HG03103 (cell line): ENCODE data around the gene NATD1.
"Not testable (repeated sequence)": the region's sequence is repeated elsewhere in the genome, so short reads cannot be mapped to it uniquely, and the experiment has no call there.

Source experiments
- ATAC-seq: cut with Tn5 transposase; IDR thresholded peaks from one replicate; pipeline ENCODE4 v1.9.1; 2021; ENCODE audit warnings: low read depth; ENCODE audit not compliant: unreplicated experiment

NATD1 gene

DNA sequence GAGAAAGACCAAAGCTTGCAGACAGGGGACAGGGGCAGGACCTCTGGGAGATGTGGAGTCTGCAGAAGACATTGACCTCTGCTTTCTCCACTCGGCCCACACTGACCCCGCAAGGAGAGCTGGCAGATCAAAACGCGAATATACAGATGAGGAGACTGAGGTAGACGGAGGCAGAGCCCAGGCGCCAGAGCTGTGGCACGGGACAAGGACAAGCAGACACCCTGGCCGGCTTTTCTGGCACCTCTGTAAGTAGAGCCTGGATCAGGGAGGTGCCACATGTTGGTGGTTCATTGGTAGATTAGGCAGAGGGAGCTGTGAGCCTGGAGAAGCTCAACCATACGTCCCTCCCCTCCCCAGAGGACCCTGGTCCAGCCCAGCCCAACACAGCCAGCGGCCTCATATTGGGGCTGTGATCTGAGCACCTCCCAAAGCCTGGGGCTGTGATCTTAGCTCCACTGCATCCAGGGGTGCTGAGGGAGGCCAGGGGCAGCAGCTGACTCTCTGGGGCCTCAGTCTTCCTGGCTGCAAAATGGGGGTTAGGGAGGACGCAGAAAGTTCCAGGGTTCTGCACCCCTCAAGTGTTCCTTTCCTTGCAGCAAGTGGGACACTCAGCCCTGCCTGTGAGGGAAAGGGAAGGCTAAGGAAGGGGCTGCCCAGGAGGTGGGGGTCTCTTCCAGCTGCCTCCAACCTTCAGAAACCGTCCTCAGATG lies 4.0 kb downstream of the NATD1 start:
- ATAC-seq, result no peak

DNA sequence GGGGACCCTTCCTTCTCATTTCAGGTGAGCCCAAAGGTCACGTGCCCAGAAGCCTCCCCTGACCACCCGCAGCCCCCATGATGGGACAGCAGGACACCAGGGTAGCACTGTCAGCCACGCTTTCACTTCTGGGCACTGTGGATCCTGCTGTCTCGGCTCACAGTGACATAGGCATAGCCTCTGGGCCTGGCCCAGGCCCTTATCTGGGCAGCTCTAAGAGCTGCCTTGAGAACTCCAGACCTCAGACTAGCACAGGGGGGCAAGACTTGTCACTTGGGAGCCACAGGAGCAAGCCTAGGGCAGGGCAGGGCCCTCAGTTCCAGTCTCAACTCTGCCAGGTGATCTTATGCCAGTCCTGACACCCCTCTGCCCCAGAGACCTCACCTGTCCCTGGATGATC lies 4.7 kb downstream of the NATD1 start:
- ATAC-seq, result no peak

DNA sequence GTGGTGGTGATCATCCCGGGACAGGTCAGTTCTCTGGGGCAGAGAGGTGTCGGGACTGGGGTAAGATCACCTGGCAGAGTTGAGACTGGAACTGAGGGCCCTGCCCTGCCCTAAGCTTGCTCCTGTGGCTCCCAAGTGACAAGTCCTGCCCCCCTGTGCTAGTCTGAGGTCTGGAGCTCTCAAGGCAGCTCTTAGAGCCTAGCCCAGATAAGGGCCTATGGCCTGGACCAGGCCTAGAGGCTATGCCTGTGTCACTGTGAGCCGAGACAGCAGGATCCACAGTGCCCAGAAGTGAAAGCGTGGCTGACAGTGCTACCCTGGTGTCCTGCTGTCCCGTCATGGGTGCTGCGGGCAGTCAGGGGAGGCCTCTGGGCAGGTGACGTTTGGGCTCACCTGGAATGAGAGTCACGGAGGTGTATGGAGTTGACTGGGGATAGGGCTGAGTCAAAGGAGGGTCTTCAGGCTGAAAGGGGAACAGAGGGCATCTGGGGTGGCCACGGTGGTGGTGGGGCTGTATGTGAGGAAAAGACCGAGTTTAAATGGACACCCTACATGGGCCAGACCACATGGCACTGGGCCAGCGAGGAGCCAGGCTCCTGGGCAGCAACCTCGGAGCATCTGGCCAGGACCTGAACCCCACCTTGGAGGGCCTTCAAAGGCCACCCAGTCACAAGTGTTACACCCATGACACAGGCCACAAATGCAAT lies 5.5 kb downstream of the NATD1 start:
- no peak for ATAC-seq

DNA sequence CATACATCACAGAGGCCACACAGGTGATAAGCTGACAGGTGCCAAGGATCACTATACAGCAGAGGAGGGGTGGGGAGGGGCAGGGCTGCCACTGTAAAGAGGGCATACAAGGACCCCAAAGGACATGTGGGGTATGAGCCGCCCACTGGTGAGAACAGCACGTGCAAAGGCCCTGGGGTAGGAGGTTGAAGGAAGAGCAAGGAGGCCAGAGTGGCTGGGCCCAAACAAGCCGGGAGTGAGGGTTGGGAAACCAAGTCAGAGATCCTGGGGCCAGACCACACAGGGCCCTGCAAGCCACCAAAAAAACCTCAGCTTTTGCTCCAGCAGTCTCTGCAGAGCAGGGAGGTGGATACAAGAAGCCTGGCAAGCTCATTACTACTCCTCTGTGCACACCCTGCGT lies 6.5 kb downstream of the NATD1 start:
- ATAC-seq, result no peak

DNA sequence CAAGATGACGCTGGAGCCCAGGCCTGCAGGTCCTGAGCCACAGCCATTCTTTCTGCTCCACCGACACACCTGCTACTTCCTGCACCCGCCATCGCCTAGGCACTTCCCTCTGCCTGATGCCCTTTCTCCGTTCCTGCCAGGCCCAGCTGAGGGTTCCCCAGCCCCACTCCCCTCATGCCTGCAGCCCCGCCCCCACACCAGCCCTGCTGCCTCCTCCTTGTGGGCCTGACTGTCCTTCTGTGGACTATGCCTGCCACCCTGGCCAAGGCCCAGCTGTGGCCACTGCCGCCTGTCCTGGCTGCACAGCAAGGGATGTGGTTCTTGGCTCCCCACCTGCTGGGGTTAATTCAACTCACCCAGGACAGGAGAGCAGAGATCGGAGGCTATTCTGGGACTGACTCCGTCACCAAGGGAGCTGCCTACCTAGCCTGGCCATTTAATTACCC lies 7.5 kb downstream of the NATD1 start:
- no peak for ATAC-seq

DNA sequence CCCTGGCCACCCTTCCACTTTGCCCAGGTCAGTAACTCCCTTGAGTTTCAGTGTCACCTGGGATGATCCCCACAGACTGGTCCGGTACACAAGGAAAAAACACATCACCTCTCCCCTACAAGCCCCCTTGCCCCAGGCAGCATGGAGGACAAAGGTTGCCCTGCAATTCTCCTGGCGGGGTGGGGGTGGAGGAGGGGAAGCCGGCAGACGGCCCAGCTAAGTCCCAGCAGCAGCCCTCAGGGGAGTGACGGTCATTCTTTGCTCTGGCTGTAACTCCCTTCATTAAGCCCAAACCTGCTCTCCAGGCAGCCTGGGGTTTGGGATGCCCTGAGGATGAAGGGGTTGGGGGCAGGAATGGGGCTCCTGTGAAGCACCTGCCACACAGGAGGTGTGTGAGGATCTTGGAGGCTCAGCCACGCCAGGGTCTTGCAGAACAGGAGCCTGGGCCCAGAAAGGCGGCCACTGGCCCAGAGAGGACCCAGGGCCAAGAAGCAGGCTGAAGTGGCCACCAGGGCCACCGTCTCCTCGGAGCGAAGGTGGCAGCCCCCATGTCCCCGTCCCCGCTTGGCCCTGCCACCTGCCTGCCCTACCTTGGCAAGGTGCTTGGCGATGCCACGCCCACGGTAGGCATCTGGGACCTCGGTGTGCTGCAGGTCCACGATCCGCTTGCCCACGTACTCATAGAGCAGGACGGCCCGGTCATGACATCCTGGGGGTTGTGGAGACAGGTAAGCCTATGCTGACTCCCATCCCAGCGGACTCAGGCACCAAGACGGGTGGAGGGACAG lies 9.5 kb downstream of the NATD1 start:
- no peak for ATAC-seq

DNA sequence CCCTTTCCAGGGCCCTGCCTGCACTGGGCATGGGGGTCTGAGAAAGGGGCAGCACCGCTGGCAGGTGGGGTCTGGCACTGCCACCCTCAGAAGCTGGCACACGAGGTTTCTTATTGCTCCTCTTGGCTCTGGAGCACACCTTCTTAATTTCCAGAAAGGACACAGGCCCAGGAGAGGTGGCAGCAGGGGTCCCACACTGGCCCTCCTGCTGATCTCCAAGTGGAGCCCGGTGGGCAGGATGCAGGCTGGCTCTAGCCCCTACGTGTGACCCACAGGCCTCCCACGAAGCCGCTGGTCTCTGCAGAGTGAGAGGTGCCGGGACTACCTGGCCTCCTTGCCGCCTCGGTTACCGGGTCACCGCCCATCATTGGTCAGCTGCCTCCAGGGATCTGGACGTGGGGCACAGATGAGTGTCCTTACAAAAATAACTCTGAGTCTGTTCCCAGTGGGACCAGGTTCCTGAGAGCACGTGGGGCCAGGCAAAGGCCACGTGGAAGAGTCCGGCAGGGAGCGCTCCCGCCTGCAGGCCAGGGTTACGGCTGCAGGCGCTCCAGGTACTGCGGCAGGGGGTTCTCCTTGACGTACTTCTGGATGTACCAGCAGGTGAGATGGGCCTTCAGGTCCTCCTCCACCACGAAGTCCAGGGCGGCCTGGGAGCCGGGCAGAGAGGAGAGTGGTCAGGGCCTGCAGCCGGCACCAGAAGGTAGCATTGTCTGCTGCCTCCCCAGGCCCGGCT lies 10.3 kb downstream of the NATD1 start:
- ATAC-seq, result no peak

DNA sequence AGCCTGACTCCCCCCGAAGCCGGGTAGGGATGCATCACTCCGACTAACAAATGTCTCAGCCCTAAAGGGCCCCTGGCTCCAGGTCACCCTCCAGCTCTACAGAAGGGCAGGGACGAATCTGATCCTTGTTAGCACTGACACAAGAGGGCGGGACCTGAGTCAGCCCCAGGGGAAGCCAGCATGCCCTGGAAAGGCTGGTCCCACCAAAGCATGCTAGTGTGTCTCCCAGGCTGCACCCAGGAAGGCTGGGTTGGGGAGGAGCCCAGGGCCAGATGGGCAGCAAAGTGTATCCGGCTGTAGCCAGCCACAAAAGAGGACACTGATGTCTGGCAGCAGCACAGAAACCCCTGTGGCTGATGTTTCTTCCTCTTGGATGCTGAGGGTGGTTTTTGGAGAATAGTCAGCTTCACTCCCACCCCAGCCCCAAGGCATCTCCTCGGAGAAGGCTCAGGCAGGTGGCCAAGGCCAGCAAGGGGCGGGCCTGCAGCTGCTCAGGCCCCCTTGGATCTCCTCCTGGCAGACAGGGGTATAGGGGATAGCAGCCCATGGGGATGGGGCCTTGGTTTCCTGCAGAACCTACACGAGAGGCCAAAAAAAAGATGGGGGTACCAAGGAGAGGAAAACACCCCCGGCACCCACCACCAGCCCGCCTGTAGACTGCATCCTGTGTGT lies 11.0 kb downstream of the NATD1 start:
- no peak for ATAC-seq

DNA sequence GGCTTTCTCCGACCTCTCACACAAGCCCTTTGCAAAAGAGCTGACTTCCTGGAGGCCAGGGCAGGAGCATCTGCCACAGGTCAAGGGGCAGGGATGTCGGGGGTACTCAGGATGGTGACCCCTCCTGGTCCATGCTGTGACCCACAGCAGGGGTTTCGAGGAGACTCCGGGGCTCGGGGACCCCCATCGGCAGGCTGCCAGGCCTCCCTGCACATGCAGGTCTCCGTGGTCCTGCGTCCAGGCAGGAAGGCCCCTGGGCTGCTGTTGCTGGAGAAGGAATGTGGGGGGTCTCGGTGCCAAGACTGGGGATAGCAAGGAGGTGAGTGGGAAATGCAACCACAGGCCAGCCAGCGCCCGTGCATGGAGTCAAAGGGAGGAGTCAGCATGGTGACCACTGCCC lies 11.6 kb downstream of the NATD1 start:
- ATAC-seq, result no peak

DNA sequence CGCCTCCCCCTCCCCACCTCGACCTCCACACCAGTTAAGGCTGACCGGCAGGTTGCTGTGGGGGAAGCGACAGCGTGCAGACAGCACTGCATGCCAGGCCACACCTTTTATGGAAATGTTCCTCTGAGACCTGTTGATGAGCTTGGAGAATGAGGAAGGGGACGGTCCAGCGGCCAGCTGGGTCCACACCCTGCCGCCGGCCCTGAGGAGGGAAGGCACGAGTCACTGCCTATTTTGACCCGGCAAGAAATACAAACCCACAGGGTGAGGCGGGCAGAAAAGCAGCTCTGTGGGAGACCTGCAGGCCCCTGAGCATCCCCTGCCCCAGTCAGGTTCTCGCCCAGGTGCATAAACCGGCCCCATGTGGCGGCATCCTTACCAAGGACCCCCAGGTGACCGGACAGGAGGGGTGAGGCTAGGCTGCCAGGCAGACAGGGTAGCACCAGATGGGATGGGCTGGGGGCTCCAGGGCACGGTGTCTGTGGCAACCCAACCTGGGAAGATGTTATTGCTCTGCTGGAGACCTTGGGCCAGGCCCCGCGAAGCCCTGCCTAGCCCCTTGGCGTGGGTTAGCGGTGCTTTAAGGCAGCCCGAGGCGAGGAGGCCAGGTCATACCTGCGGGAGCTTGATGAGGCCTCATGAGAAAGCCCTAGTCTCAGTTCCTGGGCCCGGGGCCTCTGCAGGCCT lies 12.7 kb downstream of the NATD1 start:
- ATAC-seq, result no peak

DNA sequence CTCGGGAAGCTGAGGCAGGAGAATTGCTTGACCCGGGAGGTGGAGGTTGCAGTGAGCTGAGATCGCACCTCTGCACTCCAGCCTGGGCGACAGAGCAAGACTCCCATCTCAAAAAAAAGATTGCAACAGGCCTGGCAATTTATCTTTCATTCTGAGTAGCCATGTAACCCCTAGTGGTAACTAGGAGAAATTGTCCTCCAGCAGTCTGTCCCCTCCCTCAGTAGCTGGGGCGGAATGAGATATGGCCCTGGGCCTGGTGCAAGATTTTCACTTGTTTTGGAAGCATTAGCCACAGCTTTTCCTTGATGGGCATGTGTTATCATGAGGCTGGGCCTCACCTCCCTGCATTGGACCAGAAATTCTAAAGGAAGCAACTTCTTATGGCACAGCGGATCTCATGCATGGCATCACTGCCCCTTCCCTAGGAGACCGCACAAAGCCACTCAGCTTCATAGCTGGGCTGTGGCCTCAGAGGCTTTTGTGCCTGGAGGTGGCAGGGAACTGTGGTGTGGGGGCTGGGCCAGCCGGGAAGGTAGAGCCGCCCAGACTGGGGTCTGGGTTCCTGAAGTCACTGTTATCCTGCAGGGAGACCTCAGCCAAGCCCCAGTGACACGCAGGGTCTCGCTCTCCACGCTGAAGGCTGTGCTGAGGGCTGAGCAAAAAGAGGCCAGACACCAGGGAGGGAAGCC lies 13.4 kb downstream of the NATD1 start:
- no peak for ATAC-seq

DNA sequence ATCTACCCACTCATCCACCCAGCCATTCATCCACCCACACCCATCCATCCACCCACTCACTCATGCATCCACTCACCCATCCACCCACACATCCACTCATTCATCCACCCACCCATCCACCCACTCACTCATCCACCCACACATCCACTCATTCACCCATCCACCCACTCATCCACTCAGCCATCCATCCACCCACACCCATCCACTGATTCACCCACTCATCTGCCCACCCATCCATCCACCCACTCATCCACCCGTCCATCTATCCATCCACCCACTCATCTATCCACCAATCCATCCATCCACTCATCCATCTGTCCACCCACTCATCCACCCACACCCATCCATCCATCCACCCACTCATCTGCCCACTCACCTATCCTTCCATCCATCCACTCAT lies 17.3 kb downstream of the NATD1 start:
- ATAC-seq, result no peak

DNA sequence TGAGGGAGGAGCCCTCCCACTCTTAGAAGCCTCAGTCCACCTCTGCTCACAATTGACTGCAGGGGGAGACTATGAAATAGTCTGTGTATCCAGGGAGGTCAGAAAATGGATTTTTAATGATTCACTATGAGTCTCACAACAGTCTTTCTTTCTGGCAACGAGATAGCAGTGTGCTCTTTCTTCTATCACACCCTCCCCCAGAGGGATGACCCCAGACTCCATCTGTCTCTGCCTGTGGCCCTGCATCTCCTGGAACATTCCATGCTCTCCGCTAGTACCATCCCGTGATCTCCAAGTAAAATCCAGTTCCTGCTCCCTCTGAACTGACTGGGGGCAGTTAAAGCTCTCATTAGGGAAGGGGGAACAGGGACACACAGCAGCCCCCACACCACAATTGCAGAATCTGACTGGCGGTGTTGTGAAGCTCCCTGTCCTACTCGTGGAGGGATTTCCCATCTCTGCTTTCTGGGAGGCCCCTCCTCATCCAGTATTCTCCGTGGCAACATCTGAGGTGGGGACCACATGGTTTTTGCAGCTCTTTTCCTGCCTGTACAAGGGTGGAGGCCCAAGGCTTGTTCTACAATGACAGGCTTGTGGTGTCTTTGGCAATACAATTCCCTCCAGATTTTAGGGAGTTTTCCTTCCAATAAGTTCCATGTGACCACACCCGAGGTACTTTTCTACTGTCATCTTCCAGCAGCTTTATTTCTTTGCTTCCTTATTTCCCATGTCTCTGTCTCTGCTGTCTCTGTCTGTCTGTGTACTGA lies 19.4 kb downstream of the NATD1 start:
- no peak for ATAC-seq

DNA sequence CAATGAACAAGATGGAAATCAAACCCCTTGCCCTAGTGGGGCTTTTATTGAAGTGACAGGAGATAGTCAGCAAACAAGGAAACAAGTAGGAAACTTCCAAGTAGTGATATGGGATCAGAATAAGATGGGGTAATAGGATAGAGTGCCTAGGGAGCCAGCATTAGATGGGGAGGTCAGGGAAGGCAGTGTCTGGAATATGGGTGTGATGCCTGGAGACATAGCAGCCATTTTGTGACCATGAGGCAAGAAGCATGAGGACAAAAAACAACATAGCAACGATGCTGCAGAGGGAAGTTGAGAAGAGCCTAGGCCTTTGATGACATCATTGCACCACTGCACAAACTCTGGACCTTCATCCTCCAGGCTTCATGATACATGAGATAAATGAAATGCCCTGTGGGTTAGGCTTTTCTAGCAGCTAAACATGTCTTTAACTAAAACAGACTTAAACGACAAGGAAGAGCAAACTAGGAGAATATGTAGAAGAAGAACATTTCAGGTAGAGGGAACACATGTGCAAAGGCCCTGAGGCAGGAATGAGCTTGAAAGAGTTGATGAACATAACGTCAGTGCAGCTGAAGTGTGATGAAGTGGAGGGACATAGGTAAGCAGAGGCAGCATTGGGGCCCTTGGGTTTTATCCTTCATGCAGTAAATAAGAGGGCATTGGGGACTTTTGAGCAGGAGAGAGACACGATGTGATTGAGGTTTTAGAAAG lies 21.0 kb downstream of the NATD1 start:
- no peak for ATAC-seq

DNA sequence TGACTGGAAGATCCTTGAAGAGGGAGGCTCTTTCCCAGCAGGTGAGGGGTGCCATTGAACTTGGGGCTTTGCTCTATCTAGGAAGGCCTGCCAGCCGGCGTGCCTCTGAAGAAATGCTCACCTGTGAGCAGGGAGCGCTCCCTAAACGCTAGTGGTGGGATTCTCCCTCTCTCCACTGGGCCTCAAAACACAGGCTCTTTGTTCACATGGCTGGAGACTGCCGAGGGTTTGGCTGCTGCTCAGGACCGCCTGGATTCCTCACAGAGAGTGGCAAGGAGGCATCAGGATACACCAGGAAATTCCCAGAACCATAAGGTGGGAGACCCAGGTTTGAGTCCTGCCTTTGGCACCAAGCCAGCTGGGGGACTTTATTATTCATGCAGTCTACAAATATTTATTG lies 21.7 kb downstream of the NATD1 start:
- ATAC-seq, result no peak

DNA sequence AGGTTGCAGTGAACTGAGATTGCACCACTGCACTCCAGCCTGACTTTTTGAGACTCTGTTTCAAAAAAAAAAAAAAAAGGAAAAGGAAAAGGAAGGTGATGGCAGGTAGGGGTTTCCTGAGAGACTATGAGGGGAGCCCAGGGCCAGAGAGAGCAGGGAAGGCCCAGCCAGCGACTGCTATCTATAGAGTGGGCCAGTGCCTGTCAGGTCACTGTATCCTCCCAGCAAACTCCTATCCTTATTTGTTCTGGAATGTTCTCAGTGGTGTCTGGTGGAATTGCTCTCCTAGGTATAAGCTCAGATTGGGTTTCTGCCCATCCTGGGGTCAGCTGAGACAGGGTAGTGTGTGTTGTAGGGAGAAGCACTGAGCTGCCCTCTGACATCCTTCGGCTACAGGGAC lies 24.4 kb downstream of the NATD1 start:
- no peak for ATAC-seq

DNA sequence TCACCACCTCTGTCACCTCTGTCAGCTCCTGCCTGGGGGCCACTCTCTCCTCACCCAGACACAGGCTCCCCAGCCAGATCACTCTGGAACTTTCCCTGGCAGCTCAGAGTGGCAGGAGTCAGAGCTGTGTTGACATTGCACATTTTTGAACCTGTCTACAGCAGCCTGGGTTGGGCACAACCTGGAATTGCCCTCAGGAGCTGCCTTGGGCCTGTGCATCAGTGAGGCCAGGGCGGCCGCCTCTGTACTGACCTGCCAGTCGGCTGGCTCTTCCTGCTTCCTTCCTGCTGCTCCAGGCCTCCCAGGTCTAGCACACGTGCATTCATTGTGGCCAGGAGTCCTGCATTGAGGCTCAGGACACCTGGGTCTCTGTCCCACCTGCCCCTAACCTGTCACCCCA lies 25.1 kb downstream of the NATD1 start:
- no peak for ATAC-seq

DNA sequence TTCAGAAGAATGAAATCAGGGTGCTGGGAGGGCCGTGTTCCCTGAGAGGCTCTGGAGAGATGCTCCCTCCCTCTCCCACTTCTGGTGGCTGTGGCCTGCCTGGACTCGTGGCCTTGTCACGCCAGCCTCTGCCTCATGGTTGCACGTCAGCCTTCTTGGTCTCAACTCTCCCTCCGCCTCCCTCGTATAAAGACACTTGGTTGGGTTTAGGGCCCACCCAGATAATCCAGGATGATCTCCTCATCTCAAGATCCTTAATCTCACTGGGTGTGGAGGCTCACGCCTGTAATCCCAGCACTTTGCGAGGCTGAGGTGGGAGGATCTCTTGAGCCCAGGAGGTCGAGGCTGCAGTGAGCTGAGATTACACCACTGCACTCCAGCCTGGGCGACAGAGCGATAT lies 25.9 kb downstream of the NATD1 start:
- not testable (repeated sequence) for ATAC-seq
